GM21723 (cell line): ENCODE results near the gene SUFU.

Experiments used
- ATAC-seq: cut with Tn5 transposase; IDR thresholded peaks from one replicate; pipeline ENCODE4 v1.9.1; 2021; ENCODE audit warnings: mild to moderate bottlenecking, moderate library complexity; ENCODE audit not compliant: unreplicated experiment

SUFU gene

GRCh38 chr10:102681696-102682095 is 177.9 kb downstream of the SUFU start:
- no peak for ATAC-seq

- no peak for ATAC-seq
Measured at GRCh38 chr10:102682416-102682815, 178.6 kb downstream of the SUFU start.

- no peak for ATAC-seq
Measured at GRCh38 chr10:102682981-102683380, 179.2 kb downstream of the SUFU start.
